HepG2 (cell line): ENCODE measurements around the gene RAPGEF5. TPM values are rescaled to one million over a fixed set of nuclear protein-coding genes. Genes with fewer than 3 reads are reported as not detected.

ENCODE experiments used
- ARID2 ChIP-seq: sonication (generic); formaldehyde crosslinking; IDR thresholded peaks from 2 replicates; pipeline ENCODE4 v1.8.1; 2022; ENCODE audit warnings: mild to moderate bottlenecking, missing genetic modification reagents, borderline replicate concordance
- ARNTL ChIP-seq: sonication (generic); formaldehyde crosslinking; IDR thresholded peaks from 2 replicates; pipeline ENCODE4 v1.4.0; 2020; ENCODE audit warnings: mild to moderate bottlenecking, missing genetic modification reagents
- ASH2L ChIP-seq: fragments of 300-600, 200-600 bp; sonication (generic); IDR thresholded peaks from 2 replicates; pipeline ENCODE4 v1.7.0; 2017; ENCODE audit warnings: low read depth, mild to moderate bottlenecking, moderate library complexity, mixed read lengths, low read length; ENCODE audit not compliant: insufficient read length
- HHEX ChIP-seq: IDR thresholded peaks from 2 replicates; pipeline ENCODE4 v1.6.1; 2016; ENCODE audit warnings: control low read depth
- IRF2 ChIP-seq: IDR thresholded peaks from 2 replicates; pipeline ENCODE4 v1.6.1; 2018; ENCODE audit warnings: missing genetic modification reagents, missing compliant biosample characterization
- PRPF4 ChIP-seq: fragments of 200-400 bp; formaldehyde crosslinking; IDR thresholded peaks from 2 replicates; pipeline ENCODE4 v1.6.1; 2016; ENCODE audit warnings: low read length, low read depth; ENCODE audit not compliant: poor library complexity, severe bottlenecking
- SP5 ChIP-seq: IDR thresholded peaks from 2 replicates; pipeline ENCODE4 v1.6.1; 2016; ENCODE audit warnings: low read depth, borderline replicate concordance
- SRF ChIP-seq: IDR thresholded peaks from 2 replicates; pipeline ENCODE4 v1.6.1; 2011; ENCODE audit warnings: mild to moderate bottlenecking, low read depth, low read length, moderate library complexity
- ZNF180 ChIP-seq: sonication (generic); formaldehyde crosslinking; IDR thresholded peaks from 2 replicates; pipeline ENCODE4 v1.4.0; 2020; ENCODE audit warnings: low read depth, missing genetic modification reagents, borderline replicate concordance
- ZNF232 ChIP-seq: sonication (generic); formaldehyde crosslinking; IDR thresholded peaks from 2 replicates; pipeline ENCODE4 v1.4.0; 2020; ENCODE audit warnings: missing genetic modification reagents, borderline replicate concordance
- ZNF33B ChIP-seq: sonication (generic); formaldehyde crosslinking; IDR thresholded peaks from 2 replicates; pipeline ENCODE4 v1.5.1; 2020; ENCODE audit warnings: mild to moderate bottlenecking, missing genetic modification reagents
- polyA plus RNA-seq, 8 experiments: library from polyadenylated mRNA; depleted of rRNA in 3 of 8; stranded (reverse) in 7 of 8; unstranded in 1 of 8; fragments of >200 nt; fragmentation: Illumina TruSeq in 4 of 8; extraction: Trizol in 4 of 8; gene quantifications; 2 replicates each; pipeline versions ENCODE4 v1.2.1 to v1.2.3, GENCODE V29; 2011 to 2016; ENCODE audit warnings: low read depth in 4 of 8, missing spikeins in 1 of 8, mixed read lengths in 1 of 8; ENCODE audit not compliant: insufficient read depth in 1 of 8
- total RNA-seq, 5 experiments: library from RNA; depleted of rRNA; stranded (reverse); fragments of >200 nt; fragmentation: Illumina TruSeq; extraction: Trizol; gene quantifications; 2 replicates each; pipeline ENCODE4 v1.2.3, GENCODE V29; 2016; ENCODE audit warnings: low read depth in 1 of 5
- TF ChIP-seq, protein P1 (sequence below): sonication (generic); formaldehyde crosslinking; IDR thresholded peaks from 2 replicates; pipeline ENCODE4 v1.4.0; 2020; ENCODE audit warnings: mild to moderate bottlenecking, missing genetic modification reagents, borderline replicate concordance
- TF ChIP-seq, protein P2 (sequence below): IDR thresholded peaks from 2 replicates; pipeline ENCODE4 v1.6.1; 2016; ENCODE audit warnings: low read depth, missing genetic modification reagents, missing compliant biosample characterization
- TF ChIP-seq, protein P3 (sequence below): sonication (generic); formaldehyde crosslinking; IDR thresholded peaks from 2 replicates; pipeline ENCODE4 v1.4.0; 2020; ENCODE audit warnings: mild to moderate bottlenecking, low read depth, missing genetic modification reagents
- TF ChIP-seq, protein P4 (sequence below): sonication (generic); formaldehyde crosslinking; IDR thresholded peaks from 2 replicates; pipeline ENCODE4 v1.5.0; 2020; ENCODE audit warnings: mild to moderate bottlenecking, missing genetic modification reagents
- TF ChIP-seq, protein P5 (sequence below): sonication (generic); formaldehyde crosslinking; IDR thresholded peaks from 2 replicates; pipeline ENCODE4 v1.4.0; 2020; ENCODE audit warnings: missing genetic modification reagents

Gene RAPGEF5
- total and polyA plus RNA-seq, 2 of the 13 experiments (the other 11 are each of a cell fraction or from before 2014, with no cell fraction given): 17.1 to 23.4 TPM

DNA sequence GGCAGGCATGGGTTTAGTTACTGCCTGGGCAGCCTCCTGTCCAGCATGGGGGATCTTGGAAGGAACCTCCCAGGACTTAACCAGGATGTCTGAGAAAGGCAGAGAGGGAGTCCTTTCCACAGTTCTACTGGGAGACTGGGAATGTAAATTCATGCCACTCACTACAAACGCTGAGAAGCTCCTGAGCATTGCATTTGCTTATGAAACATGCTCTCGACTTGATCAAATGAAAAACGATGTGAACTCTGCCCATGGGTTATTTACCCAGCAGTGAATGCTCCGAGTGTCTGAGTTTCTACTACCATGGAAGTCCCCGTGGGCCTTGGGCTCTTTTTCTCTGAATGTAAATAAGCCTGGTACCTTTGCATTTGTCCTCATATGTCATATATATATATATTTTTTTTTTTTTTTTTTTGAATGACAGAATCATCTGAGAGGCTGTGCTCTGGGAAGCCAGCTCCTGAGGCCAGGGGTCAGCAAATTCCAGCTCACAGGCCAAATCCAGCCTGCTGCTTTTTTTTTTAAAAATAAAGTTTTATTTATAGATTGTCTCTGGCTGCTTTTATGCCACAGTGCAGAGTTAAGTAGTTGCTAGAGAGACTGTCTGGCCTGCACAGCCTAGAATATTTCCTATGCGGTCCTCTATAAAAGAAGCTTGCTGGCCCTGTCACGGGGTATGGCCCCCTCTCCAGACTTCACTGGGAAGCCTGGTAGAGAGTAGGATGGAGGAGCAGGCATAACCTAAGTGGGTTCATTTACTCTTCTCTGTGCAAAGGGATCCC is 21.4 kb upstream of the RAPGEF5 start (continued):
- TF ChIP-seq, protein P1, sequence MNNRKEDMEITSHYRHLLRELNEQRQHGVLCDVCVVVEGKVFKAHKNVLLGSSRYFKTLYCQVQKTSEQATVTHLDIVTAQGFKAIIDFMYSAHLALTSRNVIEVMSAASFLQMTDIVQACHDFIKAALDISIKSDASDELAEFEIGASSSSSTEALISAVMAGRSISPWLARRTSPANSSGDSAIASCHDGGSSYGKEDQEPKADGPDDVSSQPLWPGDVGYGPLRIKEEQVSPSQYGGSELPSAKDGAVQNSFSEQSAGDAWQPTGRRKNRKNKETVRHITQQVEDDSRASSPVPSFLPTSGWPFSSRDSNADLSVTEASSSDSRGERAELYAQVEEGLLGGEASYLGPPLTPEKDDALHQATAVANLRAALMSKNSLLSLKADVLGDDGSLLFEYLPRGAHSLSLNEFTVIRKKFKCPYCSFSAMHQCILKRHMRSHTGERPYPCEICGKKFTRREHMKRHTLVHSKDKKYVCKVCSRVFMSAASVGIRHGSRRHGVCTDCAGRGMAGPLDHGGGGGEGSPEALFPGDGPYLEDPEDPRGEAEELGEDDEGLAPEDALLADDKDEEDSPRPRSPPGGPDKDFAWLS (CRISPR knock-in tag): no peak
- TF ChIP-seq ASH2L (peak; percentile 43), SRF (no peak), SP5 (CRISPR knock-in tag) (no peak), PRPF4 (no peak), ARID2 (CRISPR knock-in tag) (no peak), ARNTL (CRISPR knock-in tag) (no peak), ZNF180 (CRISPR knock-in tag) (no peak), IRF2 (CRISPR knock-in tag) (peak; percentile 69; the same call in 1 of the 2 replicates), ZNF232 (CRISPR knock-in tag) (no peak), ZNF33B (CRISPR knock-in tag) (no peak), HHEX (CRISPR knock-in tag) (no peak)
- TF ChIP-seq, protein P2, sequence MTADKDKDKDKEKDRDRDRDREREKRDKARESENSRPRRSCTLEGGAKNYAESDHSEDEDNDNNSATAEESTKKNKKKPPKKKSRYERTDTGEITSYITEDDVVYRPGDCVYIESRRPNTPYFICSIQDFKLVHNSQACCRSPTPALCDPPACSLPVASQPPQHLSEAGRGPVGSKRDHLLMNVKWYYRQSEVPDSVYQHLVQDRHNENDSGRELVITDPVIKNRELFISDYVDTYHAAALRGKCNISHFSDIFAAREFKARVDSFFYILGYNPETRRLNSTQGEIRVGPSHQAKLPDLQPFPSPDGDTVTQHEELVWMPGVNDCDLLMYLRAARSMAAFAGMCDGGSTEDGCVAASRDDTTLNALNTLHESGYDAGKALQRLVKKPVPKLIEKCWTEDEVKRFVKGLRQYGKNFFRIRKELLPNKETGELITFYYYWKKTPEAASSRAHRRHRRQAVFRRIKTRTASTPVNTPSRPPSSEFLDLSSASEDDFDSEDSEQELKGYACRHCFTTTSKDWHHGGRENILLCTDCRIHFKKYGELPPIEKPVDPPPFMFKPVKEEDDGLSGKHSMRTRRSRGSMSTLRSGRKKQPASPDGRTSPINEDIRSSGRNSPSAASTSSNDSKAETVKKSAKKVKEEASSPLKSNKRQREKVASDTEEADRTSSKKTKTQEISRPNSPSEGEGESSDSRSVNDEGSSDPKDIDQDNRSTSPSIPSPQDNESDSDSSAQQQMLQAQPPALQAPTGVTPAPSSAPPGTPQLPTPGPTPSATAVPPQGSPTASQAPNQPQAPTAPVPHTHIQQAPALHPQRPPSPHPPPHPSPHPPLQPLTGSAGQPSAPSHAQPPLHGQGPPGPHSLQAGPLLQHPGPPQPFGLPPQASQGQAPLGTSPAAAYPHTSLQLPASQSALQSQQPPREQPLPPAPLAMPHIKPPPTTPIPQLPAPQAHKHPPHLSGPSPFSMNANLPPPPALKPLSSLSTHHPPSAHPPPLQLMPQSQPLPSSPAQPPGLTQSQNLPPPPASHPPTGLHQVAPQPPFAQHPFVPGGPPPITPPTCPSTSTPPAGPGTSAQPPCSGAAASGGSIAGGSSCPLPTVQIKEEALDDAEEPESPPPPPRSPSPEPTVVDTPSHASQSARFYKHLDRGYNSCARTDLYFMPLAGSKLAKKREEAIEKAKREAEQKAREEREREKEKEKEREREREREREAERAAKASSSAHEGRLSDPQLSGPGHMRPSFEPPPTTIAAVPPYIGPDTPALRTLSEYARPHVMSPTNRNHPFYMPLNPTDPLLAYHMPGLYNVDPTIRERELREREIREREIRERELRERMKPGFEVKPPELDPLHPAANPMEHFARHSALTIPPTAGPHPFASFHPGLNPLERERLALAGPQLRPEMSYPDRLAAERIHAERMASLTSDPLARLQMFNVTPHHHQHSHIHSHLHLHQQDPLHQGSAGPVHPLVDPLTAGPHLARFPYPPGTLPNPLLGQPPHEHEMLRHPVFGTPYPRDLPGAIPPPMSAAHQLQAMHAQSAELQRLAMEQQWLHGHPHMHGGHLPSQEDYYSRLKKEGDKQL (CRISPR knock-in tag): no peak
- TF ChIP-seq, protein P3, sequence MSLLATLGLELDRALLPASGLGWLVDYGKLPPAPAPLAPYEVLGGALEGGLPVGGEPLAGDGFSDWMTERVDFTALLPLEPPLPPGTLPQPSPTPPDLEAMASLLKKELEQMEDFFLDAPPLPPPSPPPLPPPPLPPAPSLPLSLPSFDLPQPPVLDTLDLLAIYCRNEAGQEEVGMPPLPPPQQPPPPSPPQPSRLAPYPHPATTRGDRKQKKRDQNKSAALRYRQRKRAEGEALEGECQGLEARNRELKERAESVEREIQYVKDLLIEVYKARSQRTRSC (CRISPR knock-in tag): no peak
- TF ChIP-seq, protein P4, sequence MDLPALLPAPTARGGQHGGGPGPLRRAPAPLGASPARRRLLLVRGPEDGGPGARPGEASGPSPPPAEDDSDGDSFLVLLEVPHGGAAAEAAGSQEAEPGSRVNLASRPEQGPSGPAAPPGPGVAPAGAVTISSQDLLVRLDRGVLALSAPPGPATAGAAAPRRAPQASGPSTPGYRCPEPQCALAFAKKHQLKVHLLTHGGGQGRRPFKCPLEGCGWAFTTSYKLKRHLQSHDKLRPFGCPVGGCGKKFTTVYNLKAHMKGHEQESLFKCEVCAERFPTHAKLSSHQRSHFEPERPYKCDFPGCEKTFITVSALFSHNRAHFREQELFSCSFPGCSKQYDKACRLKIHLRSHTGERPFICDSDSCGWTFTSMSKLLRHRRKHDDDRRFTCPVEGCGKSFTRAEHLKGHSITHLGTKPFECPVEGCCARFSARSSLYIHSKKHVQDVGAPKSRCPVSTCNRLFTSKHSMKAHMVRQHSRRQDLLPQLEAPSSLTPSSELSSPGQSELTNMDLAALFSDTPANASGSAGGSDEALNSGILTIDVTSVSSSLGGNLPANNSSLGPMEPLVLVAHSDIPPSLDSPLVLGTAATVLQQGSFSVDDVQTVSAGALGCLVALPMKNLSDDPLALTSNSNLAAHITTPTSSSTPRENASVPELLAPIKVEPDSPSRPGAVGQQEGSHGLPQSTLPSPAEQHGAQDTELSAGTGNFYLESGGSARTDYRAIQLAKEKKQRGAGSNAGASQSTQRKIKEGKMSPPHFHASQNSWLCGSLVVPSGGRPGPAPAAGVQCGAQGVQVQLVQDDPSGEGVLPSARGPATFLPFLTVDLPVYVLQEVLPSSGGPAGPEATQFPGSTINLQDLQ (CRISPR knock-in tag): no peak
- TF ChIP-seq, protein P5, sequence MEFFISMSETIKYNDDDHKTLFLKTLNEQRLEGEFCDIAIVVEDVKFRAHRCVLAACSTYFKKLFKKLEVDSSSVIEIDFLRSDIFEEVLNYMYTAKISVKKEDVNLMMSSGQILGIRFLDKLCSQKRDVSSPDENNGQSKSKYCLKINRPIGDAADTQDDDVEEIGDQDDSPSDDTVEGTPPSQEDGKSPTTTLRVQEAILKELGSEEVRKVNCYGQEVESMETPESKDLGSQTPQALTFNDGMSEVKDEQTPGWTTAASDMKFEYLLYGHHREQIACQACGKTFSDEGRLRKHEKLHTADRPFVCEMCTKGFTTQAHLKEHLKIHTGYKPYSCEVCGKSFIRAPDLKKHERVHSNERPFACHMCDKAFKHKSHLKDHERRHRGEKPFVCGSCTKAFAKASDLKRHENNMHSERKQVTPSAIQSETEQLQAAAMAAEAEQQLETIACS (CRISPR knock-in tag): no peak
